Measurements from ENCODE around the gene NGF.

NGF gene

DNA sequence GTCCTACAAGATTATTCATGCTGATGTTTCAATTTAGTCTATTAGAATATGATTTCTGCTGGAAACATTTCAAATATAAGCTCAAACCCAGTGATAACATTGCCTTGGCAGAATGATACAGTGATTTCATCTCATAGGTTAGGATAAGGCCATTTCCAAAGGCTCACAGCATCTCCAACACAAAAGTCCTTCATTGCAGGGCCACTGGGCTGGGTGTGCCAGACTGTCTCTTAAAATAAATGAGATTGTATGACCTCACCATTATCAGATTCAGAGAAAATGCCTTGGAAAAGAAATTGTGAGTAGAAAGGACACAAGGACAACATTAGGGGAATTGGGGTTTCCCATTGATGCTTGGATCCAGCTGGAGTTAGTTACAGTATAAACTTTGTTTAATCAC, 30.4 kb downstream of the NGF start:
- no peak for DNase-seq

- DNase-seq = no peak
Observed at GRCh38 chr1:115306146-115306545, 31.9 kb downstream of the NGF start.

DNA sequence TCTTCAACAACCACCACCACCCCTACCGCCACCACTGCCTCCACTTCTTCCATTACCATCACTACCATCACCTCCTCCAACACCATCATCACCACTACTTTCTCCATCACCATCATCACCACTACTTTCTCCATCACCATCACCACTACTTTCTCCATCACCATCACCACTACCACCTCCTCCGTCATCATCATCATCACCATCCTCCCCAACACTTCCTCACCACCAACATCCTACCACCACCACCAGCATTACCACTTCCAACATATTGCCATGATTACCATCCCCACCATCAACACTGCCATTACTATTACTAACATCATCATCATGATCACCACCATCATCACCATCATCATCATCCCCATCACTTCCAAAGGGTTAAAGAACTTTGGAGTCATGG, 34.7 kb downstream of the NGF start:
- DNase-seq = no peak

DNA sequence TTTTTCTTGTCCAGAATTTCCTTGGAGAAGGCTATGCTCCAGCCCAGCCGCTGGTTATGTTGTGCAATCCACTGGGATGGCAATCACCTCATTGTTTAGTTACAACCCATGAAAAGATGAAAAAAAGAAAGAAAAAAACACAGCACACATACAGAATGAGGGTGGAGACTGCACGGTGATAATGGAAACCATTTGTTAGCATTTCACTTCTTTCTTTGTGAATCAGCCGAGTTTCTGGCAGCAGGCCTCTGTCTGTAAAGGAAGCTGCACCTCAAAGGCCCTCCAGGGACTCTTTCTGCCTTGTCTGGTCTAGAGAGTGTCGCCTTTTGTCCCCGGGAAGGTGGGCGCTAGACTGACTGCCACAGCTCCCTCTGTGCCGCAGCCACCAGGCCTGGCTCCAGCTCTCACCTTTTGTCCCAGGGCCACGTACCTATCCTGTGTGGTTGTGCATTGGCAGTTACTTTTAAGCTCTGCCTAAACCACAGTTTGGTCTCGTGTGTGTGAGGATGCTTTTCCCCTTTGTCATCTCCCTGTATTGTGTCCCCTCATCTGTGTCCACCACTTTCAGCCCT, 35.6 kb downstream of the NGF start:
- no peak for DNase-seq

GRCh38 chr1:115301438-115302020, 36.5 kb downstream of the NGF start:
- DNase-seq = no peak

- DNase-seq = no peak
Observed at GRCh38 chr1:115300087-115300876, 37.8 kb downstream of the NGF start.

DNA sequence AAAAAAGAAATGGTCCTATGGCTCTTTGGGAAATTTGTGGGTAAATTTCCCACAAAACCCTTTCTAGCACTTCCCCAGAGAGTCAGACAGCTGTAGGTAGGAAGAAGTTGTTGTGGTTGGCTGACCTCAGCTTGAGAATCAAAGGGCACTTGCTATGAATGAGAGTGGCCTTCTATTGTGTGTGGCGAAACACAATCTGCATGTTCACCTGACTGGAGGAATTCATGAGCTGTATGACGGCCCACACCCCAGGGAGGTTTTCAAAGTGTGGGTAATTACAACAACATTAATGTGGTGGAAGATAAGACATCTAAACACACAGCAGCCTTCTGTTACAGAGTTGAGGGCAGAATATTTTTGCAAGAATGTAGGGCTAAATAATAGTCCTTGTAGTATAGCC, 38.8 kb downstream of the NGF start:
- DNase-seq = no peak

DNA sequence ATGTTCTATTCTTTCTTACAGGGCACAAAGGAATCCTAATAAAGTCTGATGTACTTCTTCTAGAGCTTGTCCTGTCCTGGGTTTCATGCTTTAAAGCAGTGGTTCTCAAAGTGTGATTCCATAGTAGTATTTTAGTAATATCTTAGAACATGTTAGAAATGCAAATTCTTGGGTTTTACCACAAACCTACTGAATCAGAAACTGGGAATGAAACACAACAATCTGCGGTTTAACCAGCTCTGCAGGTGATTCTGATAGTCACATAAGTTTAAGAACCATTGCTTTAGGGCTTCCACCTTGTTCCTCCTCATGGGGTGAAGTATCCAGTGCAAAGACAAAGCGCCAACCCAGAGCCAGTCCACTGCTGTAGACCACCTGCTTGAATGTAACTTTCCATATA, 41.1 kb downstream of the NGF start:
- DNase-seq = no peak

GRCh38 chr1:115295904-115296696, 41.9 kb downstream of the NGF start:
- no peak for DNase-seq

- DNase-seq = no peak
Observed at GRCh38 chr1:115293899-115294298, 44.1 kb downstream of the NGF start.

DNA sequence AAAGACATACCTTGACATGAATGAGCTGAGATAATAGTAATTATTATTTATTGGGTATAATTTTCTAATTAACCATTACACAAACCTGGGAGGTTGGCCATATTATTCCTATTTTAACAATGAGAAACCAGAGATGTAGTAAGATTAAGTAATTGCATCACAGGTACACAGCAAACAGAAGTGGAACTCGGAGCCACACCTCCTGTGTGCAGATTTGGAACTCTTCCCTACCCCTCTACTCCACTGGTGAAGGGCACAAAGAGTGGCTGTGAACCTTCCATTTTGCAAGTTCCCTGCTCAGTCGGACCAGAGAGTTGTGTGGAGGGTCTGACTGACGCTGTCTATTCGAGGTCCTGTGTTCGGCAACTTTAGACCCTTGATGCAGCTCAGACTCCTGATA, 45.0 kb downstream of the NGF start:
- DNase-seq = no peak

DNA sequence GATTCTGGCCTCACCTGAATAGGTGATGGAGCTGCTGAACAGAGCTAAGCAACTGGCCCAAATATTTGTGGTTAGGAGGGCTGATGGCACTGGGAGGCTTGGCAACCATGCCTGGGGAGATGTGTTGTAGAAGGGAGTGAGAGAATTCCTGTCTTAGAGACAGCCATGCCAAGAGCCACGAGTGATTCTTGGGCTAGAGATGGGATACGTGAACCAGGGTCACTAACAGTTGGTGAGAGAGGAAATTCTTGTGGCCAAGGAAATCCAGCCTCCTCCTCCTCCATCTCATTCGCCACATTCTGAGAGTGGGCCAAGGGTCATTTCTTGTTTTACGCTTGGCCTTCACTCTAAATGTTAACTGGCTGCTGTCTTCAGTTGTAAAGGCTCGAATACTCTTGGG, 46.3 kb downstream of the NGF start:
- DNase-seq = no peak

DNA sequence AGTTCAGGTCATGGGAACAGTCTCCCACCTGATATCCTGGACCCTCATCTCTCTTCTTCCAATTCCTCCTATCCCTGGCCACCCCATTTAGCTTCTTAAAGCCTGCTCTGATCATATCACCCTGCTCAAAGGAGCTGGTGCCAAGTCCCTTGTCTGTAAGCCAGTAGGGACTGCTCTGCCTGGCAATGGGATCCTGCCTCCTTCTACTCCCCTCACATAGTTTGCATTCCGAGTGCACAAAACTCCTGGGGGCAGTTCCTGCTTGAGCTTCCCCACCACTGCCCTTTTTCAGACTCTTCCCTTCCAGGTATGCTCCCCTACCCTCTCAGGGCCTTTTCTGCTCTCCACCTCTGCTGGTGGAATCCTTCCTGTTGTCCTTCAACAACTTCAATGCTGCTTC, 48.1 kb downstream of the NGF start:
- DNase-seq = no peak

DNA sequence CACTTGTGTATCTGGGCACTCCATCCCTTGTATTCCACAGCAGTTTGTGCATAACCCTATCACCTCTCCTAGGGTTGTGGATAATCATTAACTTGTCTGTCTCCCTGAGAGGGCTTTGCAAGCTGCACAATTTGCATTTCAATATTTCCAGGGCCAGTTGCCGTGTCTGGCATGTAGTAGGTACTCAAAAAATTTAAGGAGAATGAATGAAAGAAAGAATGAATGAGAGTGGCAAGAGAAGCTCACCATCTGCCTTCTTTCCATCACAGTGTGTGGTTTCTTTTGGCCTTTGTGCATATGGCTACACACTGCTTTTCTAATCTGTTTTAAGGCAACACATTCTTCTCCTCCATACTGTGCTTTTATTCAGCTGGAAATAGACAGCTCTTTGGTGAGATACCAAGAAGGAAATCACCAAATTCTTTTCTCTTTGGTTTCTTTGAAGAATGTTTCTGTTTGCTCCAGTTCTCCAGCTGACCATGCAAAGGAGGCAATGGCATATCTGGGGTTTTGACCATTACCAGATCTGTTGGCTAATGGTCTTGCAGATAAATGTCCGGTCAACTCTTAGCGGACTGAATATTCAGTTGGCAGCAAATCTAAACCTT, 49.4 kb downstream of the NGF start:
- no peak for DNase-seq

- no peak for DNase-seq
Observed at GRCh38 chr1:115286431-115287205, 51.4 kb downstream of the NGF start.

DNA sequence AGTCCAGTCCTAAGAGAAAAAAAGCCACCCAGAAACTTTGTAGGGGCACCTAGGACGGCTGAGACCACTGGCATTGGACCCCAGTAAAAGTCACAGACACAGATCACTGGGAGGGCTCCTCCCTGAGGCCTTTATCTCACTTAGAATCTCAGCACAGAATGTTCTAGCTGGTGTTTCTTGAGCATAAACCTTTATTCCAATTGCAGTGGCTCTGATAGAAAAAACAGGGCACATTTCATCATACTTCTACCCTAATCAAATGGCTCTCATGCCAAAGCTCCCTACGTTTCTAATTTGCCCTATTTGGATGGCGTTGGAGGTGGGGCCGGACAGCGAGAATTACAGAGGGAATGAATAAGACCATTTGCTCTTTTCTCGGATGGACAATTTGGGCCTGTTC, 53.8 kb downstream of the NGF start:
- no peak for DNase-seq

DNA sequence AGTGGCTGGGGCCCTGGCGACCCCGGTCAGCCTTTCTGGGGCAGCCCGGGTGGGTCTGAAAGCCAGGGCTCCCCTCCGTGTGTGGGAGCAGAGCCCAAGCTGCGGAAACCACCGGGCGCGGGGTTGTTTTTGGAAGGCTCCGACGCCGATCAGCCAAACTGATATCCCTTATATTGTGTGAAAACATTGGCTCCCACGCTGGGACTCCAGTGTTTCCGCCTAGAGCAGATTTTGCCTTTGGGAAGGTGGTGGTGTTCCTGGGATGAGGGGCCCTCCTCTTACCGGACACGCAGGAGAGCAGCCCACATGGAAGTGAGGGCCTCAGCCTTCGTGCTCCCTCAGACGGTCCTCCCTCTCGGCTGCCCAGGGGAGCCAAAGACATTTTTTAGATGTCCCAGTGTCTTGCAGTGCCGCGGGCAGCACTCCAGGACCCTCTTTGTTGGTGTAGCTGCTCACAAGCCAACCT, 54.3 kb downstream of the NGF start:
- no peak for DNase-seq

GRCh38 chr1:115283249-115283648, 54.8 kb downstream of the NGF start:
- DNase-seq = no peak

DNA sequence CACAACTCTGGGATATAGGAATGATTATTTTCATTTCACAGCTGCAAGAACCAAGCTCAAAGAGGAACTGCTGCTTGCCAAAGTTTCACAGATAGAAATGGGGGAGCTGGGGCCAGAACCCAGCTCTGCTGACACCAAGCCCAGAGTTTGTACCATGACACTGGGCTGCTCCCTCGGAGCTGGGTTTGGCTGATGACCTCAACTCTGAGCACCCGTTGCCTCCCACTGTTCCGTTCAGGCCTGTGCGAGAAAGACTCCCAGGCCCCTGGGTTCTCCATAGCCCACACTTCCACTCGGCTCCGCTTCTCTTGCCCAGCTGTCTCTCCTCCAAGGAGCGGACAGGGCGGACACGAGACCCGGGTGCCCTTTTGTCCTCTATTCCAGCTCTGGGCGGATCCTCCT, 55.2 kb downstream of the NGF start:
- DNase-seq = no peak

GRCh38 chr1:115281143-115281542, 56.9 kb downstream of the NGF start:
- DNase-seq = no peak

DNA sequence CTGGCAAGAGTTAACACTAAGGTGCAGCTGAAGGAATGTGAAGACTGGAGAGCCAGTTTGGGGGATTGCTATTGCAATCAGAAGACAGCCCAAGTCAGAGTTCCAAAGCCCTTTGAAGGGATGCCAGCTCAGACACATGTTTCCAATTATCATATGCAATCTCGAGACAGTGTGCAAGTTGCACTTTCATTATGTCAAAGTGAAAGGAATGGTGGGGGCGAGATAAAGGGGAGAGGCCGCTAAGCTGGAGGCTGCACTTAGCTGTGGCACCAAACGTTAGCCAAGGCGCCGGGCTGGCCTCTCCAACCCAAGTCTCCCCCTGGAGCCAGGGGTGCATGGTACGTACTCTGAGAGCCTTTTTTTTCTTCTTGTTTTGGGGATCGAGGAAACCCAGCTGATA, 58.0 kb downstream of the NGF start:
- no peak for DNase-seq

- DNase-seq = no peak
Observed at GRCh38 chr1:115278211-115278610, 59.8 kb downstream of the NGF start.

All from stimulated activated CD8-positive, alpha-beta memory T cell treated with anti-CD3 and anti-CD28 coated beads, Interleukin-4, amount 100 ng/mL, for 48 hours (primary cell).